ENCODE results near the gene NCAM1.
"Not testable (repeated sequence)": the region's sequence is repeated elsewhere in the genome, so short reads cannot be mapped to it uniquely, and the experiment has no call there.

Gene NCAM1

DNA sequence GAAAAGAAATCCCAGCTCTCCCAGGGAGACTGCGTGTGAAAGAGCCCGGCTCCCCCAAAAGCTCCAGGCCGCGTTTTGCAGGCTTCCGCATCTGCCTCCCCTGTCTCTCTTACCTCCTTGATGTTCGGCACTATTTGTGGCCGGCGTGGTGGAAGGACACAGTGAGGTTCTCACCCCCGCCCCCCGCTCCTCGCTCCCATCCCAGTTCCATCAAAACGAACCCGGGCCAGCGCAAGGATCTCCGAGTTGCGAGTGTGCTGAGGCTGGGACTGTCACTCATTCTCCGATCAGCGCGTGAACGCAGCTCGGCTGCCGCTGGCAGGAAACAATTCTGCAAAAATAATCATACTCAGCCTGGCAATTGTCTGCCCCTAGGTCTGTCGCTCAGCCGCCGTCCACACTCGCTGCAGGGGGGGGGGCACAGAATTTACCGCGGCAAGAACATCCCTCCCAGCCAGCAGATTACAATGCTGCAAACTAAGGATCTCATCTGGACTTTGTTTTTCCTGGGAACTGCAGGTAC lies at the start of gene NCAM1:
NCAM1 (plus strand) TSS at position 275 of the 523 bp plus-strand sequence.
- DNase-seq = peak; percentile 54 to 96 (median 90)

DNA sequence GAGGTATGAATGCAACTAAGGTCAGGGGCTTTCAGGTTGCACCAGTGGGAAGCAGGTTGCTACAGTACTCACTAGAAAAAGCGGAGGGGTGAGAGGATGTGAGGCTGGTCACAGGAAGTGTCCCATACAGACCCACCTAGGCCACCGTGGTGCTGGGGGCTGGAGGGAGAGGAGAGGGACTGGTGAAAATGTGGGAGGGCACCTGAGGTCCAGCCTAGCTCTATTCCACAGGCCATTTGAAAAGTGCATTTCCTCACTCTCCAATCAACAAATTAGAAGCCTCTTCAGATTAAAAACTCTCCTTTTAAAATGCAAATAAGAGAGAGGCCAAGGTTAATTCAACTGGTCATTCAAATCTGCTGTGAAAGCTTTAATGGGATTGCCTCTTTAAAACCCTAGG lies 38.6 kb upstream of the NCAM1 start:
- no peak for DNase-seq

DNA sequence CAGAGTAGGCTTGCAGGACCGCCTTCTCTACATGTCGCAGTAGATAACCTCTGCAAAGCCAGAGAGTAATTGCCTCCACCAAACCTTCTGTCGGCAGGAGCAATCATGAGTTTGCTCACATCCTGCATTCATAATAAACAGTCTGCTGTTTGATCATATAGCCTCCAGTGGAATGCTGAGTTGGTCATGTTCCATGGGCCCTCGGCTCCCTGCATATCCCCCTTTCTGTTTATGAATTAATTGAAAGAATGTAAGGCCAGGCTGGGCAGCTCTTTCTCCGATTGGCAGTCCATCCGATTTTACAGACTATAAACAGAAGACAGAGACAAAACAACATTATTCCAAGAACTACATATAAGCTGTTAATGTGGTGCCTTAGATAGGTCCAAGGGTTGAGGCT lies 36.4 kb upstream of the NCAM1 start:
- DNase-seq = not testable (repeated sequence)

DNA sequence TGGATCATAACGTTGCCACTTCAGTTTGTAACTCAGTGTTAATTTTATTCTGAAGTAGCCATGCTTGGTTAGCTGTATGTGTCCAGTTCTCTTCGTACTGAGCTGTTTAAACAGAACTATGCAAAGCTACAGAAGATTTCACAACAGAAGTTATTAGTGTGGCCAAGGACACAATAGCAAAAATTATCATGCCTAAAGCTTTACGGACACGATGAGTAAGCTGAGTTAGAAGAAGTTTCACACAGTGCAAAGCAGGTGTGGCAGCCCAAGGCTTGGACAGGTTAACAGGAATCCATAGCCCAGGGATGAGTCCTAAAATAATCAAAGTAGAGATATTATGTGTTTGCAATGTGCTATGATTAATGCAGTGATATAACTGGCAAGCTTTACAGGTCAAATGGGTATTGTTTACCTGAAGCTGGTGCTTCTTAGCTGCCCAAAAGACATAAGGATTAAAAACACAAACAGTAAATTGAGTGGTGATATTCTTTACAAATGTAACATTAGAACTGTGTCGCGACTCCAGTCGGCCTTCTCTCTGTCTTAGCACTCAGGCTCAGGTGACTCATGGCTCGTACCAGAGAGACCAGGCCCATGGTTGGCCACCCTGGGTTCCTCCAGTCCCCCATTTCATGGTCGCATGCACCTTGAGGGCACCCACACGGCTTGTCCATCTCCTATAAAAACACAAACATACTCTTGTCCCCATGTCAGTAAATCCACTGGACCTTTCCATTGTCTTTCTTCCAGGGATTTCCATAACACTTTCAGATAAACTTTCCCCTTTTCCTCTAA lies 35.5 kb upstream of the NCAM1 start:
- no peak for DNase-seq

DNA sequence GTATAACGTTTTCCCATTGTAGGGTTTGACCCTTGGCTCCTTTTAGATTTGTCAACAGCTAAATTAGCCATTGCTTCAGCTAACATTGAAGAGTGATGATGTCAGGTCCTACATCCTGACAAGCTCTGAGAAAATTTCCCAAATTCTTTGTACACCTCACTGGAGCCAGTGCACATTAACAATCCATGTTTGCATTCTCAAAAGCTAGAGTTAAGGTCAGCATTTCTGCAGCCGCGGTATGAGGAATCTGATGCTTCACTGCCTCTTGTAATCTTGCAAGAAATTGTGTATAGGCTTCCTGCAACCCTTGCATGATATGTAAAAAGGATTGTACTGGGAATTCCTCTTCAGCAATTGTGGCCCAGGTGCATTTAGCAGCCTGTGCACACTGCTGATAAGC lies 33.1 kb upstream of the NCAM1 start:
- no peak for DNase-seq

DNA sequence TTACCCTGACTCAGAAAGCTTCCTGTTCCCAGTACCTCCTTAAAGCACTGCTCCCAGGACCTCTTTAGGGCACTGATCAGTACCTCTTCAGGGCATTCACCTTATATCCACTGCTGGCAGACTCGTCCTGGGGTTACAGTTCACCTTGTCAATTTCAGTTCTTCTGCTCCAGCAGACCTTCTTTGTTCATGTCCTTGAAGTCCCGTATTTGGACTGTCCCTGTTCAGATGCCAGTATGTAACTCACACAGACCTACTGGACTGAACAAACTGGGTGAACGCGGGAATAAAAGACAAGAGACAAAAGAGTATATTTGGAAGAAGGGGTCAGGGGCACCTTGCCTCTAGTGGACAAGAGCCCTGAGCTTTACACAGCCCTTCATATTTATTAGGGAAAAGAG lies 31.8 kb upstream of the NCAM1 start:
- DNase-seq = no peak

DNA sequence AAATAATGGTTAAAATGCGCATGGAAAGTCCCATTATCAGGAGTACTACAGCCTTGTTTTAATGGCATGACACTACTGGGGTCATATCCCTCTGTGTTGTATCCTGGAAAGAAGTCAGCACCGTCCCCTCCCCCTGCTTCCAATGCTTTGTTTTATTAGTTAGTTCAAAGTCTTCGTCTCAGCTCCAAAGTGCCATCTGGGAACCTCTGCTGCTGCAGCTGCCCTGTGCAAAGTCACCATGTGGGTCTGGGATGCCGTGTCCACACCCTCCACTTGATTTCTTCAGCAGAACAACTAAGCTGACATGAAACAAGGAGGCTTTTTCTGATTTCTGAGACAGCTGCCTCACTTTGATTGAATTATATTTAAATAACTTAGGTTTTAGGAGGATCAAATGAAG lies 29.5 kb upstream of the NCAM1 start:
- DNase-seq = no peak

DNA sequence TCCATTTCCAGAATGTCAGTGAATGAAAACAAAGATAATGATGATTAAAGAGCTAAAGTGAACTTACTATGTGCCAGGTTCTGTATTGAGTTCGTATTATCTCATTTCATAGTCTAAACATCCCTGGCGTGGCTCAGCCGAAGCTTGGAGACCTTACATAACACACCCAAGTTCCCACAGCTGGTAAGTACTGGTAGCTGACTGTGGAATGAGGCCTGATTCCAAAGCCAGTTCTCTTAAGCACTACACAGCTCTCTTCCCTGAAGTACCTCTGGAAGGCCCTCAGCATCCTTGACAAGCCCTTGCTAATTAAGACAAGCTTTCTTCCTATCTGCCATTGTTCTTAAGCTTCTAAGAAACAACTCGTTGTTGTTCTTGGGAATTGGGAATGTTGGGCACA lies 28.6 kb upstream of the NCAM1 start:
- no peak for DNase-seq

DNA sequence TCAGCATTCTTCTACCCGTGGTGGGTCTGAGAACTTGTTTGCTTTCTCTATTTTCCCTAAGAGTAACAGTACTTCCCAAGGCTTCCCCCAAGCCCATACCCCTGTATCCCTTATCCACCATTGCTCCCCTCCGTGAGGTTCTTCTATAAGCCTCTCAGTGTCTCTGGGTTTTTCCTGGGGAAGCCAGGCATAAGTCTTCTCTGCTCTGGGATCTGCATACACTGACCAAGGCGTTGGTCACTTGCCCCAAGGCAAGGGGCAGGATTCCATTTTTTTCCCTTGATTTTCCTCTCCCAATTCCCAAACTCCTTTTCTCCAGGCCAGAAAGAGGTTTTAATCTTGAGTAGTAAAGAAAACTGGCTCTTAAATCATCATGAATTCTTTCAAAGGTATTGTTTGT lies 27.2 kb upstream of the NCAM1 start:
- no peak for DNase-seq

DNA sequence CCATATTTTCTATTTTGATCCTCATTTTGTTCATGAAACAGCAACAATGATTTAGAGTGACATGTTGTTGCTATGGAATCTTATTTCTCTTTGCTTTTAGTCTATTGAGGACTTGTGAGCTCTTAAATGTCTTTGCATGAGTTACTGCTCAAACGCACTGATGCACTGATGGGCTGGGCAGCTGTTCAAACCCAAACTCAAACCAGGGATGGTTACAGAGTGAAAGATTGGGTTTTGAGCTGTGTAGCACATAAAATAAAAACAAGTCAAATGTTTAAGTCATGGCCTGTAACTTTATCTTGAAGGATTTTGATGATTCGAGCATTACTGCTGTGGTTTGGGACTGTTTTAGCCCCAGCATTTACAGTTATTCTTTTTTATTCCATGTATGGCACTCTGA lies 20.1 kb upstream of the NCAM1 start:
- no peak for DNase-seq

DNA sequence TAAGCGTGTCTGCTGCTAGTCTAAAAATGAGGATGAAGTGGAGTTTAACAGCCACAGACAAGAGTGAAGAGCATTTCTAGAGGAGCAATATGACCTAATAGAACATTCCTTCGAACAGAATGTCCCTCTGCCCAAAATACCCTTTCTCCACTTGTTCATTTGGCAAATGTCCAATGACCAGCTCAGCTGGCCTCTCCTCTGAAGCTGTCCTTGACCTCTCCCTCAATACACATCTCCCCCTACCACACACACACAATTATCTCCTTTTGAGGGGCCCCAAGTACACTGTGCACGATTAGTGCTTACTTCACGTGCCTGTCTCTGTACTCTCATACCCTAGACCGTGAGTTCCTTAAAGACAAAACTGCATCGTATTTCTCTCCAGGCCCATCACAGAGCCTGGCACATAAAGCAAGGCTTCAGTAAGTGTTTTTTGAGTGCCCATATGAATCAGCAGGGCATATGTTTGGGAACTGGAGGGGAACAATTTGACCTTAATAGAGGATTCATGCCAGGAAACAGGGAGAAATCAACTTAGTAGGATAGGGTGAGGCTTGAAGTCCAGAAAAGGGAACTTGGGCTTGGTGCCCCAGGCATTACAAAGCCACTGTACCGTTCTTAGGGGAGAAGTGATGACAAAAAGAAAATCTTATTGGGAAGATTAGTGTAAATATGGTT lies 18.1 kb upstream of the NCAM1 start:
- no peak for DNase-seq

DNA sequence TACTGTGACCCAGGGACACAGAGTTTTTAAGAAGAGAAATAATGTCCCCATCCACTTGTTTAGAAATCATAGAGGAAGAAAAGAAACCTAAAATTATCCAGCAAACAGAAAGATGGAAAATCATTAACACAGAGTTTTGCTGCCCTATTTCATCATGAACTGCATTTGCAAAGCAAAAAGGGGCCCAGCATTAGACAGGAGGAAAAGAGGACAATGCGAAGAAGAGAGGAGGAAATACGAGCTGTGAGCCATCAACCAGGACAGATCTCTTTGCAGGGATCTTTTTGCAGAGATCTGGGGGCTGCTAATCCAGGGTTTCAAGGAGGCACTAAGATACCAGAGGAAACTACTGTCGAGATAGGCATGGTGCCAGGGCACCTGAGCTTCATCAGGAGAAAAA lies 14.4 kb upstream of the NCAM1 start:
- no peak for DNase-seq

DNA sequence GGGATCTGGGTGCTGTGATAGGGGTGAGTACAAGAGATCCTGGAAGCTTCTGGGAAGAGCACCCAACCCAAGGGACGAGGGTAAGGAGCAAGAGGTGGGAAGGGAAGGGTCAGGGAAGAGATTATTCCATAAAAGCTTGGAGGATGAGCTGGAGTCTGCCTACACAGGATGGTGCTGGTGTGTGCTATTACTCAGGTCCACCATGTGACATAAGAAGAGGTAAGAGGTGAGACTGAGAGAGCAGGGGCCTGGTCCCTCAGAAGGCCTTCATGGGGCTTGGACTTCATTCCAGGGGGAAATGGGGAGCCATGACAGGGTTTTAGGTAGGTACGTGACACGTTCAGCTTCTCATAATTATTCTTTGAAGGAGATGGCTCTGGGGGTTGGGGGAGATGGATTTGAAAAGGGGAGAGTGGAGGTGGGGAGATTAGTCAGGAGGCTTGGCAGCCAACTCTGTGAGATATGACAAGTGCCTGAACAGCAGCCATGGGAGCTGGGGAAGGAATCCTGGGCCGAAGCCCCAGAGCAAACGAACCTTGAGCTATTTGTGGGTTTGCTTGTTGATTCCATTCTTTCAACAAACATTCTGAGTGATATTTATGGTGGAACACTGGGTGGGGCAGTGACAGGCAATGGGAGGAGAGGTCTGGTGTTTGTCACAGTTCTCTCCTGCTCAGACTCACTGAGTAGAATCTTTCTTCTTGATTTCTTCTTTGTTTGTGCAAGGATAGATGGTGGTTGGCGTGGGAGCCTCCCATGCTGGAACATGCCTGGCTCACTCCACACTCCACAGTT lies 11.2 kb upstream of the NCAM1 start:
- peak in 3 of 58 donors; percentile 15 to 32 (median 19) for DNase-seq

DNA sequence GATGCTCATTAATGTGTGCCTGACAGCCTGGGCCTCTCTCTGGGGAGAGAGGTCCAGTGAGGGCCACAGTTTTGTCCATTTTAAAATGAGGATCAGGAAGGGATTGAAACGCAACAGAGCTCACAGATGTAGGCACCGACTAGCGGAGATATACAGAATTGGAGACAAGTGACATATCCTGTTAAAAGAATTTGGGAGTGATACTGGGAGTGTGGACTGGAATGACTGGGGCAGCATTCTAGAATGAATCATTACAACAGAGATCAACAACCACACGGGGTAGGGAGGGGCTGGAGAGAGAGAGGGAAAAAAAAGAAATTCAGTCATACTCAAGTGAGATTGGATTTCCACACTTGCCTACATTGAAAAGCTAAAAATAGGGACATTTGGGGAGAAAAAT lies 2.5 kb upstream of the NCAM1 start:
- no peak for DNase-seq

DNA sequence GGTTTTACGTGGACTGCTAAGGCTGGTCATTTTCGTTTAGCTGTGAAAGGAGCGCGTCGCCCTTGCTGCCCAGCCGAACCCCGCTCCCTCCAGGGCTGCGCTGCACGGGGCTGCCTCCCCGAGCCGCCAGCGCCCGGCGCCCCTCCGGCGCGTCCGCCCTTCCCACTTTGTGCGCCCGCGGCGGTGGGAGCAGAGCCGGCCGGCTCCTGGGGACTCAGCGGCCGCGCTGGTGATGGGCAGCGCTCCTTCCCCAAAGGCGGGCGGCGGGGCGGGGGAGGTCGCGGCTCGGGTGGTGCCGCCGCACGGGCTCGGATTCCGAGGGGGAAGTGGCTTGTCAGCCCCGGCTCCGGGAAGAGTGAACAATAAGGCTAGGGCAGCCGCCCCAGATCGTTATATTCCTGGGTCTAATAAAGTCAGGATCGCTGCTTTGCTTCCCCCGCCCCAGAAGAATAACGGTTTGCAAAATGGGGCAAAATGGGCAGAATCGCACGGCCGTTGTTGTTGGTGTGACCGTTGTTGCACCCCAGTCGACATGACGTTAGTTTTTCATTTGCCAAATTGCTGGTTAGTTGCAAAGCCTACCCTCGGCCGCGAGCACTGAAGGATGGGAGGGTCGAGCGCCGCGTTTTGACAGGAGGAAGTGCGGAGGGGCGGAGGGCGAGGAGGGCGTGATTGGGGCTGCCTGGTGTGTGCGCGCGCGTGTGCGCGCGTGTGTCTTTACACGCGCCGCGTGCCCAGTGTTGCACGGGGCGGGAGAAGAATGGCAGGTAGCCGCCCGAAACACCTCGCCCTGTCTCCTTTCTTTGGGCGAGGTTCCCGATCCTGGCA lies 745 bp downstream of the NCAM1 start:
- DNase-seq = peak in 52 of 58 donors; percentile 28 to 75 (median 56)

DNA sequence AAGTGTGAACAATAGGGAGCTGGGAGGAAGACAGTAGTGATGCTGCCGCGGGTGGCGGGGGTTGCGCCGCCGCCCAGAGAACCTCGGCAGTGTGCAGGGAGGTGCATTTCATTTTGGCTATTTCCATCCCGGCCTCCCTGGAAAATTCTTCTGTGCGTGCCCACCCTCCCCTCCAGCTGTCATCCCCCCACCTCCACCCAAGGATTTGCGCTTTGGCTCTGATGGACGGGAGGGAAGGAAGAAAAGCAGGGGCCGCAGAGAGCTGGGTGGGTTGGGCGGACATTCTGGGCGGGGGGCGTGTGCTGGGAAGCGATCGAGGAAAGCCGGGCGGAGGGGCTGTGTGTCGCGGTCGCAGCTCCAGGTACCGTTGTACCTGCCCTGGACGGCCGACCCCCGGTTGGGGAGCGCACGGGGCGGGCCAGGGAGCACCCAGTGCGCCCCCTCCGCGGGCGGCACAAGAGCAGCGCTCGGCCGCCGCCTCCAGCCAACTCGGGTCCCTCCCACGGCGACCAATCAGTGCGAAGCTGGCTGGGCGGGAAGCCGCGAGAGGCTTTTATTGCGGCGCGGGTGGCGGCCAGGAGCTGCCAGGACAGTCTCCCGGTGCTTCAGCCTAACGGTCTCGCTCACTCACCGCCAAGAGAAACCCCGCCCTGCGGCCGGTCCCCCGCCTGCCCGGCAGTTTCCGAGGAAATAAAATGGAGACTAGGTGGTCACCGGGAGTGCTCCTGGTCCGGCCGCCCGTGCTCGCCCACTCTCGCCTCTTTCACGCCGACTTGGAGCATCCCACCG lies 1.6 kb downstream of the NCAM1 start:
- DNase-seq = peak in 57 of 58 donors; percentile 25 to 90 (median 80)

DNA sequence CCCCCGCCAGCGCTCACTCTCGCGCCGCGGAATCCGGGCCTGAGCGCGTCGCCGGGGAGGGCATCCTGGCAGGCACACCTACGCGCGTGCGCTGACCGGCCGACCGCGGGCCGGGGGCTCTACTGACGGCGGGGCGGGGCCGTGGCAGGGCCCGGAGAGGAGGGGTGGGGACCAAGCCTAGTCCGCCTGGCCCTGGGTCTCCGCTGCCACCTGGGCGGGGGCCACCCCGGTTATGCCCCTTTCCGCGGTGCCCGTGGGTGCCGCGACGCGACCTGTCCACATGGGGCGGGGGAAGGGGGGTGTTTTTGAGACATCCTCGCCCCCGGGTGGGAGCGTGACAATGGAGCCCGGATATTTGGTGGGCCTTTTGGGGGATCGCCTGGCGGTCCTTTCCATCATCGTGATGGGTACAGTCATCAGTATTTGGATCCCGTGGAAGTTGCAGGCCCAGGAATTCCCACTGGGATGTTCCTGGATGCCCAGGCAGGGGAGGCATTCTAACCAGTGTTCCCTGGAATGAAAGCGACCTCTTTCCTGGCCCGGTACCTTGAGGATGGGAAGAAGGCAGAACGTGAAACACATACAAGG lies 2.2 kb downstream of the NCAM1 start:
- DNase-seq = peak in 11 of 58 donors; percentile 28 to 81 (median 46)

DNA sequence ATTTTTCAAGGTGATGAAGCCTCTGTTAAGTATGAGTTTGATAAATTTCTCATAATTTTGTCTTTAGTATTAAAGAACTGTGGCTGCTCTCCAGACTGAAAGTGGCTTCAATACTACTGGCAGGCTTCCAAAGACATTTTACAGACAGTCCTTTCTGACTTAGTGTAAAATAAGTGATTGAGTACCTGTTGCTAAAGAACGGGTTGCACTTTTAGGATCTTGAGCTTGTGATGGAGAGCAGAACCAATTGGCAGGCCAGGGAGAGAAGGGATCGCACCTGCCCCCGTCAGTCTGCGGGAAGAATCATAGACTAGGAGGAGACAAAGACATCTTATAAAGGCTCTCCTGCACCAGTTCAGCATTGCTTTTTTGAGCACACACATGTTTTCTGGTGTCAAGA lies 4.4 kb downstream of the NCAM1 start:
- DNase-seq = peak in 1 of 58 donors; percentile 1

DNA sequence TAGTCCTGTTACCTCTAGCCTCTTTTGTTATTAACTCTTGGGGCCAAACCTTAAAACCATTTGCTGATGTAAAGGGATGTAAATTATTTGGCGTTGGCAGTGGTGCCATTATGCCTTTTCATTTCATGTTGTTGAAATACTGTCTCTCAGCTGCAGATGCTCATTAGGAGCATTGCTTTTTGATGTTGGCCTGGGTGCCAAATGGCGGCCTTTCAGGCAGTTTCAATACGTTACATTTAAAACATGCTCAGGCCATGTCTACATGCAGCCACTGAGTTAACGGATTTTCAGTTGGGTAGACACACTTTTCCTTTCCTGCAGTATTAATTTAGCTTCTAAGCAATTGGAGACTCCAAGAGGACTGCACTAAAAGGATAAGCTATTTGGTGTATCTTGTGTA lies 5.3 kb downstream of the NCAM1 start:
- DNase-seq = no peak

DNA sequence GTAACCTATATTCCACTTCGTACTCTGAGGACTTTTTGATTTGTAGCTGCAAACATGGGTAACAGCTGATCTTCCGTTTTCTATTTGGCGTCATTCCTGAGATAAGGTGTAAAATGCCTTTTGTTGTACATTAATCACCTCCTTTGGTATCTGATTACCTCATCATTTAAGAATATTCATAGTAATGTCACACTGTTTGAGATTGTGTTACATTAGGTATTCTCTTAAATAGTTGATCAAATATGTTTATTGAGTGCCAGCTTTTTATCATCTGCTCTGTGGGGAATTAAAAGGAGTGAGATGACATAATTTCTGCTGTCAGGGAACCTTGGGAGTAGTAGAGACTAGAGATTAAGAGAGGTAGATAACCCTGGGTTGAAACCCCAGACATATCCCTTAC lies 5.9 kb downstream of the NCAM1 start:
- no peak for DNase-seq

All from anterior cingulate cortex (tissue), 58 donors.